ENCODE results near the gene ORM1.
A peak's percentile ranks its signal among the peaks of the same experiment; 100 is the strongest.

The ORM1 gene

GRCh38 chr9:114367366-114367765 lies 44.5 kb downstream of the ORM1 start:
- no peak for DNase-seq (ENCODE audit: low read depth)

DNA sequence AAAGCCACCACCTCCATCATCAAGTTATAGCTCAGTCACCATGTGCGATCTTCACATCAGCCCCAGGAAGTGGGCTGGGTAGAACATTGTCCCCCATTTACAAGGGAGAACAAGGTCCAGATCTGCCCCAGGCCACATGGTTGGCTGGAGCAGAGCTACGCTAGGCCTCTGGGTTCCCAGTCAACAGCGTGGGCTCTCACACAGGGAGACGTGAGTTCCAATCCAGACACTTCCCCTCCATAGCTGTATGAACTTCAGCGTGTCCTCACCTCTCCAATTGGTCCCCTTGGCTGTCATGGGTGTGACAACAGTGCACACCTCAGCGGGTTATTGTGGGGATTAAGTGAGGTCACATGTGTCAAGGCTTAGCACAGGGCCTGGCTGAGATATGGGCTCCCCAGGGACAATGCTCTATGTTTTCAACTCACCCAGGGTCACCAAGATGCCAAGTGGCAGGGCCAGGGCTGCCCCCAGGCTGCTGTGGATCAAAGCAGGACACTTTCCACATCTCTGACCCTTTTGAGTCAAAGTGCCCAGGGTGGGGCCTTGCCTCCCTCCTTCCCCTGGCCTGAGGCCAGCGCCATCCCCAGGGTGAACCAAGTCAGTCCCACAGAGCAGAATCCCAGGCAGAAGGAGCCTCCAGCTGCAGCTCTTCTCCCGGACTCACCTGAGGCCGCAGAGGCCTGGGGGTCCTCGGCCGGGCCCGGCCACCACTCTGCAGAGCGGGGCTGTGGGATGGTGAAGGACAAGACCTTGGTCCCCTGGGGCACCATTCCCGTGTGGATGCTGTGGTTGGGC lies 45.1 kb downstream of the ORM1 start:
- no peak for DNase-seq (ENCODE audit: low read depth)

DNA sequence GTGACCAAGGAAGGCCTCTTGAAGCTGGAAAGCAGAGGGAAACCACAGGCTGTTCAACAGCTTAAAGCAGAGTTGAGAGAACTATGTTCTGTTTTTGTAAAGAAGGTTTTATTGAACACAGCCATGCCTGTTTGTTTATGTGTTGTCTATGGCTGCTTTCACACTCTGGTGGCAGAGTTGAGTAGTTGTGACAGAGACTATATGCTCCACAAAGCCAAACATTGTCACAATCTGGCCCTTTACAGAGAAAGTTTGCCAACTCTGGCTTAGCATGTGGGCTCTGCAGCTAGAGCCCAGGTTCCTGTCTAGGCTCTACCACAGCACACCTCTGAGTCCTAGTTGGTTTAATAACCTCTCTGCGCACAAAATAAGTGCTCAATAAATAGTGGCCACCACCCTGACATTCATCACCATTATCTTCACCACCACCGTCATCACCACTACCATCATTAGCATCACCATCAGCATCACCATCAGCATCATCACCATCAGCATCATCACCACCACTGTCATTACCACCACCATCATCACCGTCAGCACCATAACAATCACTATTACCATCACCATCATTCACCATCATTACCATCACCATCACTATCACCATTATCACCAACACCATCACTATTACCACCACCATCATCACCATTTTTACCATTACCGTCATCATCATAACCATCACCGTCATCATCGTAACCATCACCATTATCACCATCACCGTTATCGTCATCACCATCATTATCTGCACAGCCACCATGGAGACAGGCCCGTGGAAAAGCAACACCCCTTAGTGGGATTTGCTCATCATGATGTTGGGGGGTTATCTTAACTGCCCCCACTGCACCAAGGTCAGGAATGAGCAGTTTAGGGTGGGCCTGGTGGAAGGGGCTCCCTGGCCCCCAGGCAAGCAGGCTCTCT lies 46.6 kb downstream of the ORM1 start:
- DNase-seq (ENCODE audit: low read depth): no peak

GRCh38 chr9:114370251-114370967 lies 47.5 kb downstream of the ORM1 start:
- DNase-seq (ENCODE audit: low read depth): no peak

GRCh38 chr9:114370968-114371320 lies 48.0 kb downstream of the ORM1 start:
- DNase-seq (ENCODE audit: low read depth): no peak

- no peak for DNase-seq (ENCODE audit: low read depth)
Observed at GRCh38 chr9:114371343-114371944, 48.5 kb downstream of the ORM1 start.

- DNase-seq (ENCODE audit: low read depth): no peak
Observed at GRCh38 chr9:114371973-114372917, 49.3 kb downstream of the ORM1 start.

DNA sequence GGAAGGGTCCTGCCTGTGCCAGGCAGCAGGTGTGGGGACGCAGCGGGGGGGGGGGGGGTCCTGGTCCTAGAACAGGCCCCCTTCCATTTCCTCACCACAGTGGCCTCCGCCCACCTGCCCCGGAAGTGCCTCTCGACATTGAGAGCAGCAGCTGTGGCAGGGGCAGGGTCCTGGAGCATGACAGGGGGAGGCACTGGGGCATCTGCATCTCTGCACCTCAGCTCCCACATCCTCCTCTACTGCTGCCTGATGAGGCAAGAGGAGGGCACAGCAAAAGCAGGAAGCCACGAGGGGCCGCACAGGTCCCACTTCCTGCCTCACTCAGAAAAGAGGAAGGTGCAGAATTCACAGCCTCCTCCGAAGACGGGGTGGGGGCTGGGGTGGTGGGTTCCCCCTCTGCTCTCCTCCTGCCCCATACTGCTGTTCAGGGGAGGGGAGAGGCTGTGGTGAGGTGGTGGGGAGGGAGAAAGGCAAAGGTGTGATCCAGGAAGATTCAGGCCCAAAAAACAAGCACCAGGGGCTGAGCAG lies 50.1 kb downstream of the ORM1 start:
- peak; percentile 63 for DNase-seq (ENCODE audit: low read depth)

GRCh38 chr9:114373960-114374730 lies 51.2 kb downstream of the ORM1 start:
- no peak for DNase-seq (ENCODE audit: low read depth)

DNA sequence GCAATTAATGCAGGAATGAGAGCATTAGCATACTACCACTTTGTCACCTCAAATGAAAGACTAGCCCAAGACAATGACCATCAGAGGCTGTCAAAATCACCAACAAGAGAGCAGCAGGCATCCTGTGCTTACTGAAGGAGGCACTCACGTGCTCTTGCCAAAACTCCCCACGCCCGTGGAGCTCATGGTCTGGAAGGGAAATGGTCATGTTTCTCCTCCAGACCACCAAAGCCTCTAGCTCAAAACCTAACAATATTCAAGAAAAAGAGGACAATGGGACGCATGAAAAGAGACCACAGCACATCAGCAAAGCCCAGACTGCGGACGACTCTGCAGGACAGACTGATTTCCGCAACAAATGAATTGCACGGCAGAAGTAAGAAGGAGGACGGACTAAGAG lies 52.0 kb downstream of the ORM1 start:
- DNase-seq (ENCODE audit: low read depth): no peak

DNA sequence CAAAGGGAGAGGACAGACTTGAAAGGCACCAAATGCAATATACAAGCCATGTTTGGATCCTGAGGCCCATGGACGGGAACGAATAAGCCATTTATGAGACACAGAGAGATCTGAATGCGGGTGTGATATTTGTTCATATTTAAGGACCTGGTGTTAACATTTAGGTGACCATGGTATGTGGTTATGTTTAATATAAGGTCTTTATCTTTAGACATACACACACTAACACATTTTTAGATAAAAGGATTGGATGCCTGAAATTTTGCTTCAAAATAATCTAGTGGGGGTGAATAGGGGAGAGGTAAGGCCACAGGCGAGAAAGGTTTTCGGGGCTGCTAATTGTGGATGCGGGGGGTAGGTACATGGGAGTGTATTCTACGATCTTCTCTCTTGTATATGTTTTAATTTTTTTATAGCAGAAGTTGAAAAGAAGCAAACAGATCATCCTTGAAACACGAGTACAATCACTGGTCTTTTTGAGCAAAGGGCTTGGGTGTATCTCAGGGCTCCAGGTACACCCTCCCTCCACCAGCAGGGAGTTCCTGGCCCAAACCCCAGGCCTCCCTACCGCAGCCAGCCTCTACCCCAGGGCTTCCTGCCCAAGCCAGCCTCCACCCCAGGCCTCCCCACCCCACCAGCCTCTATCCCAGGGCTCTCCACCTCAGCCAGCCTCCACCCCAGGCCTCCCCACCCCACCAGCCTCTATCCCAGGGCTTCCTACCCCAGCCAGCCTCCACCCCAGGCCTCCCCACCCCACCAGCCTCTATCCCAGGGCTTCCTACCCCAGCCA lies 52.7 kb downstream of the ORM1 start:
- no peak for DNase-seq (ENCODE audit: low read depth)

Data from activated T-cell treated with anti-CD3 and anti-CD28 coated beads for 1 hour (primary cell).